Osteocyte (in vitro differentiated cells): ENCODE measurements around the gene CYP11A1. TPM values are rescaled to one million over a fixed set of nuclear protein-coding genes. Genes with fewer than 3 reads are reported as not detected.

Source experiments
- DNase-seq: peaks from one replicate; pipeline ENCODE4 v3.0.0; 2021; ENCODE audit warnings: mixed read lengths; ENCODE audit not compliant: unreplicated experiment; ENCODE audit errors: extremely low spot score
- H3K27ac Mint-ChIP-seq: one replicate; pipeline ENCODE4 v1.8.0; 2021; ENCODE audit warnings: mild to moderate bottlenecking, mixed read lengths; ENCODE audit not compliant: unreplicated experiment
- H3K27me3 Mint-ChIP-seq: one replicate; pipeline ENCODE4 v1.8.0; 2021; ENCODE audit warnings: mixed read lengths; ENCODE audit not compliant: unreplicated experiment
- H3K36me3 Mint-ChIP-seq: one replicate; pipeline ENCODE4 v1.8.0; 2021; ENCODE audit warnings: mixed read lengths; ENCODE audit not compliant: unreplicated experiment
- H3K4me1 Mint-ChIP-seq: one replicate; pipeline ENCODE4 v1.8.0; 2021; ENCODE audit warnings: mixed read lengths; ENCODE audit not compliant: unreplicated experiment
- H3K4me3 Mint-ChIP-seq: one replicate; pipeline ENCODE4 v1.8.0; 2021; ENCODE audit warnings: mild to moderate bottlenecking, moderate library complexity, mixed read lengths; ENCODE audit not compliant: unreplicated experiment
- H3K9me3 Mint-ChIP-seq: one replicate; pipeline ENCODE4 v1.8.0; 2021; ENCODE audit warnings: mixed read lengths; ENCODE audit not compliant: unreplicated experiment
- CTCF ChIP-seq: fragments of 200-600 bp; sonication (generic); IDR thresholded peaks from 2 replicates; pipeline ENCODE4 v1.5.0; 2021; ENCODE audit warnings: antibody characterized with exemption, mild to moderate bottlenecking, moderate library complexity
- total RNA-seq: library from RNA; stranded (reverse); gene quantifications from 2 replicates; pipeline ENCODE4 v1.2.1, GENCODE V29; 2021

The CYP11A1 gene
- total RNA-seq, 1 donor from 2014 or later: not detected

GRCh38 chr15:74340150-74340549, 27.3 kb downstream of the CYP11A1 start:
- no peak for DNase-seq
- Mint-ChIP-seq H3K4me1 (peaks cover 3% of the 10 kb centered on the region), H3K9me3 (no peaks in the 10 kb centered on the region), H3K27ac (no peak overlapping the region), H3K36me3 (no peaks in the 10 kb centered on the region), H3K27me3 (no peaks in the 10 kb centered on the region), H3K4me3 (no peak overlapping the region)
- no peak for TF ChIP-seq CTCF

- Mint-ChIP-seq H3K27me3 (no peaks in the 10 kb centered on the region), H3K4me3 (no peak overlapping the region), H3K36me3 (no peaks in the 10 kb centered on the region), H3K27ac (no peak overlapping the region), H3K4me1 (no peaks in the 10 kb centered on the region), H3K9me3 (no peaks in the 10 kb centered on the region)
- no peak for DNase-seq
- no peak for TF ChIP-seq CTCF
Observed at GRCh38 chr15:74339371-74339770, 28.1 kb downstream of the CYP11A1 start.

DNA sequence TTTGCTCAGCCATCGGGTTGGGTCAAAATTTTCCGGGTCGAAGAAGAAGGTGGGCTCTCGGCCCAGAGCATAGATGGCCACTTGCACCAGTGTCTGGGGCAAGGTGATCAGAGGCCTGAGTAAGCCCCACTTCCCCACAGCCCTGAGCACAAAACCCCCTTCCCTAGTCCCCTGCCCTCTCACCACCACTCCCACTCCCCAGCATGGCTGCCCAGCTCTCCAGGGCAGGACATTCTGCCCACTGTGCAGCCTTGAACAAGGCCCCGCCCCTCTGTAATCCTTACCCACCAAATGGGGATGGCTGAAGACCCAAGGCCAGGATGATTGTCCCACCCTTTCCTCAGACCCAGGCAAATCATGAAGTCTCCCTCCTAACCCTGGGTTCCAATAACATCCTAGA, 28.8 kb downstream of the CYP11A1 start:
- no peaks in the 10 kb centered on the region for H3K36me3 Mint-ChIP-seq

GRCh38 chr15:74337607-74338211, 29.7 kb downstream of the CYP11A1 start:
- TF ChIP-seq CTCF: no peak
- H3K27me3 Mint-ChIP-seq: no peaks in the 10 kb centered on the region
- H3K27ac Mint-ChIP-seq: no peak overlapping the region
- no peak for DNase-seq
- no peak overlapping the region for H3K4me3 Mint-ChIP-seq
- no peaks in the 10 kb centered on the region for H3K4me1 Mint-ChIP-seq
- H3K36me3 Mint-ChIP-seq: no peaks in the 10 kb centered on the region
- no peaks in the 10 kb centered on the region for H3K9me3 Mint-ChIP-seq

More for the DNA sequence above, 28.8 kb downstream of the CYP11A1 start:
- H3K27ac Mint-ChIP-seq: no peak overlapping the region
- no peaks in the 10 kb centered on the region for H3K27me3 Mint-ChIP-seq
- no peak for TF ChIP-seq CTCF
- no peak overlapping the region for H3K4me3 Mint-ChIP-seq
- no peaks in the 10 kb centered on the region for H3K4me1 Mint-ChIP-seq
- no peaks in the 10 kb centered on the region for H3K9me3 Mint-ChIP-seq
- no peak for DNase-seq

DNA sequence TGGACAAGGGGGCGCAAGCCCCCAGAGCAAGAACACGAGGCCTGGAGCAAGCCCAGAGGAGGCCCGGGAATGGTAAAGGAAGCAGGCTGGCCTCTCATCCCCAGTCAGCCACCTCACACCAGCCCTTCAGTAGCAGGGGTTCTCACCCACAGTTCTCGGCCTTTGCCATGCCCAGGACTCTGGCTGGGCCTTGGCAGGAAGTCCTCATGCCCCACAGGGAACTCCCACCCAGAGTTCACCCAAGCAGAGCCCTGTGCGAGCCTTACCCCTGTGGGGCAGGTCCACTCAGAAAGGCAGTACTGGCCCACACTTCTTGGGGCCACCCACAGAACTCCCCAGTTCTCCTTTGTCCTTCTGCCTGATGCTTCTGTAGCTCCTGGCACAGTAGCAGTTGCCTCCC, 30.3 kb downstream of the CYP11A1 start:
- no peak for TF ChIP-seq CTCF
- Mint-ChIP-seq H3K4me3 (no peak overlapping the region), H3K9me3 (no peaks in the 10 kb centered on the region), H3K36me3 (no peaks in the 10 kb centered on the region), H3K27ac (no peak overlapping the region), H3K4me1 (no peaks in the 10 kb centered on the region), H3K27me3 (no peaks in the 10 kb centered on the region)
- DNase-seq: no peak
